Activated T-cell treated with anti-CD3 and anti-CD28 coated beads, Interleukin-2, amount 50 U/mL, for 72 hours (primary cell): ENCODE data around the gene CALN1. TPM values are rescaled to one million over a fixed set of nuclear protein-coding genes. Genes with fewer than 3 reads are reported as not detected.

Experiments
- ATAC-seq, 2 donors: fragments of 150-1000 bp; cut with Tn5 transposase; replicated peaks in 1 of 2; 2 replicates each; pipeline ENCODE4 v1.10.0; 2021; ENCODE audit warnings: moderate library complexity in 2 of 2, mild to moderate bottlenecking in 1 of 2
- DNase-seq, 2 donors: peaks; one replicate each; pipeline ENCODE4 v3.0.0; 2021 to 2022; ENCODE audit warnings: mixed read lengths in 1 of 2
- H3K27ac Mint-ChIP-seq: one replicate; pipeline ENCODE4 v1.8.0; 2022; ENCODE audit warnings: mild to moderate bottlenecking, moderate library complexity, mixed read lengths
- H3K27me3 Mint-ChIP-seq: one replicate; pipeline ENCODE4 v1.8.0; 2022; ENCODE audit warnings: low read depth, mixed read lengths
- H3K36me3 Mint-ChIP-seq, 2 donors: one replicate each; pipeline ENCODE4 v1.8.0; 2022; ENCODE audit warnings: mixed read lengths in 2 of 2, mild to moderate bottlenecking in 1 of 2; ENCODE audit not compliant: insufficient read depth in 2 of 2
- H3K4me1 Mint-ChIP-seq: one replicate; pipeline ENCODE4 v1.8.0; 2022; ENCODE audit warnings: low read depth, mixed read lengths
- H3K4me3 Mint-ChIP-seq, 2 donors: one replicate each; pipeline ENCODE4 v1.8.0; 2022; ENCODE audit warnings: mild to moderate bottlenecking in 2 of 2, mixed read lengths in 2 of 2, moderate library complexity in 2 of 2
- H3K9me3 Mint-ChIP-seq, 2 donors: one replicate each; pipeline ENCODE4 v1.8.0; 2022; ENCODE audit warnings: mixed read lengths in 2 of 2
- total RNA-seq, 2 donors: library from RNA; stranded (reverse); gene quantifications; one replicate each; pipeline ENCODE4 v1.2.3, GENCODE V29; 2022

CALN1 gene
- total RNA-seq, 2 donors from 2014 or later = 0.86 TPM; not detected in 1

DNA sequence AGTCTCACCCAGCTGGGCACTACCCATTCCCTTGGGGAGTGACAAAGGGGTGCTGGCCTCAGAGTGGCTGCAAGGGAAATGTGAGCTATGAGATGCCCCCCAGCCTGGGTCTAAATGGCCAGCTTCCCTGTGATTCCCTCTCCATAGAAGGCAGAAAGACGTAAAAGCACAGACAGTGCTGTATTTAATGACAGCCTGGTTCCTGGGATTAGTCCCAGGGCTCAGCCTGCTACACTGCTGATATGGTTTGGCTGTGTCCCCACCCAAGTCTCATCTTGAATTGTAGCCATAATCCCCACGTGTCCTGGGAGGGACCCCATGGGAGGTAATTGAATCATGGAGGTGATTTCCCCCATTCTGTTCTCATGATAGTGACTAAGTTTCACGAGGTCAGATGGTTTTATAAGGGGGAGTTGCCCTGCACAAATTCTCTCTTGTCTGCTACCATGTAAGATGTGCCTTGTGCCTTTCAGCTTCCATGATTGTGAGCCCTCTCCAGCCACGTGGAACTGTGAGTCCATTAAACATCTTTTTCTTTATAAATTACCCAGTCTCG lies 23.9 kb upstream of the CALN1 start:
- no peaks in the 10 kb centered on the region for H3K4me1 Mint-ChIP-seq
- H3K27ac Mint-ChIP-seq = no peak overlapping the region
- ATAC-seq (no peak), DNase-seq (no peak)
- H3K4me3 Mint-ChIP-seq = no peak overlapping the region
- H3K27me3 Mint-ChIP-seq = no peaks in the 10 kb centered on the region
- no peaks in the 10 kb centered on the region for H3K36me3 Mint-ChIP-seq
- H3K9me3 Mint-ChIP-seq = no peaks in the 10 kb centered on the region

DNA sequence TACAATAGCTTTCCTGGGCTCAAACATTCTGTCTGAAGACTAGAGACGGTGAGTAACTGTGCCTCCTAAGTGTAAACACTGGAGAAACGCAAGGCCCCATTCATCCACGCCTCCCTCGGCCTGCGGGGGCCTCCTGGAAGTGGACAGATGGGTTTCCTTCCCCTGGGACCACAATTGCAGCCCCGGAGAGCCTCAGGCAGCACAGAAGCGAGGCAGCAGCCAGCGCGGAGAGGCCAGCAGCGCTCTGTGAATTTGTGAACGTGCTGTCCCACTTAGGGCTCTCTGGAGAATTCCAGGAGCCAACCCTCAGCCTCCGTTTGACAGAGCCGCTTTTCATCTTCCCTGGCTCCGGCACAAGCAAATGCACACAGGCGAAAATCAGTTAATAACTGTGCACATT lies 23.2 kb upstream of the CALN1 start:
- ATAC-seq (no peak), DNase-seq (no peak)
- H3K27ac Mint-ChIP-seq = no peak overlapping the region
- H3K4me1 Mint-ChIP-seq = no peaks in the 10 kb centered on the region
- H3K9me3 Mint-ChIP-seq = no peaks in the 10 kb centered on the region
- no peak overlapping the region for H3K4me3 Mint-ChIP-seq
- no peaks in the 10 kb centered on the region for H3K36me3 Mint-ChIP-seq
- no peaks in the 10 kb centered on the region for H3K27me3 Mint-ChIP-seq

DNA sequence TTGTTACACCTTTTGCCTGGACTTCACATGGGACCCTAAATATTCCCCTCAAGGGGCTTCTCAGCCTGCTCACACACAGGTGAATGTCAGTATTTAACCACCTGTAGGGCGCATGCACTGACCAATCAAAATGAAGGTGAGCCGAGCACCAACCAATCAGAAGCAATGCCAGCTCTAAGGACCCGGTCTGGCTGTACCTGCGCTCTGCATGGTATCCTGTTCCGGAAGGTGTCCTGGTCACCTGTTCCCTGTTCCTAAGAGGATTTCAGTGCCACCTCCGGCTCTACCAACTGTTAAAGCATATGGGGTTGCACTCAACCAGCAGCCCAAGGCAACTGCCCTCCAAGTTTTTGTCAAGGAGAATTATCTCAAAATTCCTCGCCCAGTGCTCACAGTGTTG lies 18.4 kb upstream of the CALN1 start:
- no peaks in the 10 kb centered on the region for H3K27me3 Mint-ChIP-seq
- DNase-seq = no peak
- no peak for ATAC-seq
- H3K27ac Mint-ChIP-seq = no peak overlapping the region
- H3K9me3 Mint-ChIP-seq = peaks cover 1 to 2% of the 10 kb centered on the region in 2 donors
- H3K4me1 Mint-ChIP-seq = no peaks in the 10 kb centered on the region
- no peak overlapping the region for H3K4me3 Mint-ChIP-seq
- no peaks in the 10 kb centered on the region for H3K36me3 Mint-ChIP-seq

DNA sequence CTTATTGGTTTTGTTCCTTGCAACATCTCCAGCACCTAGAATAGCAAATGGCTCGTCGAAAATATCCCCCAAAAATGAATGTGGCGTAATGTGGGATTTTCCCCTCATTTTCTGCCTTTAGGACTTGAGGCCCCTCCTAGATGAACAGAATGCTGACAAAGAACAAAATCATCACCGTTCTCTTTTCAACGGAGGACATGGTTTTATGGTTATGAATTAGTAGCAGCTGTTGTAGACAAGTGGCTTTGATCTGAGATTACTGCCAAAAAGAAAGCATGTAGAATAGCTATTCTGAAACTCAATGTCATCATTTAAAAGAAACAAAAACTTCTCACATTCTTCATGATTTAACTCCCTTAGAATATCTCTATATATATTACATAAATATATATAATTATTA lies 17.2 kb upstream of the CALN1 start:
- no peaks in the 10 kb centered on the region for H3K36me3 Mint-ChIP-seq
- no peaks in the 10 kb centered on the region for H3K27me3 Mint-ChIP-seq
- DNase-seq (no peak), ATAC-seq (no peak)
- no peak overlapping the region for H3K4me3 Mint-ChIP-seq
- no peak overlapping the region for H3K27ac Mint-ChIP-seq
- peaks cover 1 to 2% of the 10 kb centered on the region in 2 donors for H3K9me3 Mint-ChIP-seq
- H3K4me1 Mint-ChIP-seq = no peaks in the 10 kb centered on the region

DNA sequence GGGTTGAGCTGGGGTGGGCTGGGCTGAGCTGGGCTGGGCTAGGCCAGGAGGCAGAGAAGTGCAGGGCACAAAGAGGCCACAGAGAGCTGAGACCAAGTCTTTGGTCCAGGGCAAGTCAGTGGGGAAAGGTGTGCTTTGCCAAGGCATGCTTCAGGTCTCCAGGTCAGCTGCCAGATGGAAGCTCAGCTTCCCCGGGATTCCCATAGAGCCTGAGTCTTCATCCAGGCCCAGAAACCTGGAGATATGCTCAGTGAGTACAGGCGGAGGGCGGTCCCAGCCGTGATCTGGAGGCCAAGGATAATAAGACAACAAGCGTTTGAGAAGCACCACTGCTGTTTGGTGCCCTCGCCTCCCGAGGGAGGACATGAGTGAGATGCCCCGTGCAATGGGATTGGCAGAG lies 4.7 kb upstream of the CALN1 start:
- no peak for ATAC-seq
- no peak overlapping the region for H3K4me3 Mint-ChIP-seq
- peaks cover 0 to 4% of the 10 kb centered on the region in 2 donors for H3K9me3 Mint-ChIP-seq
- H3K36me3 Mint-ChIP-seq = no peaks in the 10 kb centered on the region
- no peak for DNase-seq
- no peaks in the 10 kb centered on the region for H3K27me3 Mint-ChIP-seq
- no peaks in the 10 kb centered on the region for H3K4me1 Mint-ChIP-seq
- no peak overlapping the region for H3K27ac Mint-ChIP-seq

DNA sequence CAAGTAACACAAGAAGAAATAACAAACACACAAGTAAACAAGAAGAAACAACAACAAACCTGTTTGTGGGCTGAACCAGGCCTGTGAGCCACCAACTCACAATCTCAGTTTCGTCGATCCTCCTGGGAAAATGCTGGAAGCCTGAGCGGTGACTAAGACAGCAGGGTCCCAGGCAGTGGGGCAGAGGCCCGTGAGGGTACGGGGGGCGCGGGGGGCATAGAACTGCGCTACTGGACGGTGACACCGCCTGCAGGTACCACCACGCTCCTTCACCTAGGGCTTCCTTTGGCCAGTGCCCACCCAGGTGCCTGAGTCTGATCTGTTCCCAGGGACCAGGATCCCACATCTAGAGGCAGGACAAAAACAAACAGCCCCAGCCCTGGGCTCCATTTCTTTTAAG lies 3.4 kb upstream of the CALN1 start:
- H3K9me3 Mint-ChIP-seq = peaks cover 0 to 4% of the 10 kb centered on the region in 2 donors
- no peak overlapping the region for H3K4me3 Mint-ChIP-seq
- H3K36me3 Mint-ChIP-seq = no peaks in the 10 kb centered on the region
- no peaks in the 10 kb centered on the region for H3K4me1 Mint-ChIP-seq
- H3K27me3 Mint-ChIP-seq = no peaks in the 10 kb centered on the region
- no peak overlapping the region for H3K27ac Mint-ChIP-seq
- ATAC-seq (no peak), DNase-seq (no peak)

DNA sequence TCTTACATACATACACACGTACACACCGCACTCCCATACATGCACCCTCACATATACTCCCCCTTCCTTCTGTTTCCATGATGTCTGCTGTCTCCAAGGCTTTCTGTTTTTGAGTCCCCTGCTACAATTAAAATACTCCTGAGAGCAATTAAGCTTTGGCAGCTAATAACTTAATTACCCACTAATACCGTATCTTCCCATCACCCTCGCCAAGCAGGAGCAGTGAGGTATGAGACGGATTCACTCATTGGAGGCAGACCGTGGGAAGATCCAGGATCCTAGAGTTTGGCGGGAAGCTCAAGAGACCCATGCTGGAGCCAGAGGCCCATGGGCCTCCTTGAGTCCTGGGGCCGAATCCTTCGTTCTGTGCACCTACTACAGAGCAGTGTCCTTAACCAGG lies 1.7 kb upstream of the CALN1 start:
- H3K36me3 Mint-ChIP-seq = no peaks in the 10 kb centered on the region
- no peak for ATAC-seq
- no peak overlapping the region for H3K4me3 Mint-ChIP-seq
- H3K27me3 Mint-ChIP-seq = no peaks in the 10 kb centered on the region
- no peak for DNase-seq
- H3K27ac Mint-ChIP-seq = no peak overlapping the region
- H3K4me1 Mint-ChIP-seq = no peaks in the 10 kb centered on the region
- H3K9me3 Mint-ChIP-seq = peaks cover 0 to 2% of the 10 kb centered on the region in 2 donors

DNA sequence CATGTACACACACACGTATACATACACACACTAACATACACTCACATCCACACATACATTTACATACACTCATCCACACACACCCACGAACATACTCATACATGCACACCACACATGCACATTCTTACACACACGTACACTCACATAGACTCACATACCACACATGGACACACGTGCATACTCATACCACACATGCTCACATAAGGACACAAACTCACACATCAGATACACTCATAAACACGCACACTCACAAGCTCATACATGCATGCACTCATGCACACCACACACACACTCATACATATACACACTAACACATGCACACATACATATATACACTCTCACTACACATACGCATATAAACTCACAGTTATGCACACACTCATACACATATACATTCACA lies 1.2 kb upstream of the CALN1 start:
- DNase-seq (no peak), ATAC-seq (no peak)
- H3K27me3 Mint-ChIP-seq = no peaks in the 10 kb centered on the region
- H3K27ac Mint-ChIP-seq = no peak overlapping the region
- H3K9me3 Mint-ChIP-seq = peaks cover 0 to 2% of the 10 kb centered on the region in 2 donors
- no peaks in the 10 kb centered on the region for H3K36me3 Mint-ChIP-seq
- H3K4me1 Mint-ChIP-seq = no peaks in the 10 kb centered on the region
- H3K4me3 Mint-ChIP-seq = no peak overlapping the region

DNA sequence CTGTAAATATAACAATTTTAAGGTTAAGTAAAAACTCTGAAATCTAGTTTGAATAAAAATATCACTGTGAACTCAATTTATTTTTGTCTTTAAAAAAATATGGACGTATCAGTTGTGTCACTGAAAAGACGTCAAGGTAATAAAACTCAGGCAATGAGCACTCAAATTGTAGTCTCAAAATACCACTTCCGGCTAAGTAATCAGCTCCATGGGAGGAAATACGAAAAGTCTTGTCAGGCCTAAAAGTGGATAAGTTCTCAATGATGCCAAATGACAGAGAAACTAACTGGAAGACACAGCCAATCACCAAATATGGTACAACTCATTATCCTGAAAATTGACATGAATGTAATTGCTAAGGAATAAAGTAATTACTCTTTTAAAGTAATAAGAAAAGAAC lies 719 bp downstream of the CALN1 start:
- Mint-ChIP-seq H3K9me3 (peaks cover 0 to 2% of the 10 kb centered on the region in 2 donors), H3K4me3 (no peak overlapping the region), H3K36me3 (no peaks in the 10 kb centered on the region), H3K27ac (no peak overlapping the region), H3K4me1 (no peaks in the 10 kb centered on the region), H3K27me3 (no peaks in the 10 kb centered on the region)
- no peak for ATAC-seq
- DNase-seq = no peak

DNA sequence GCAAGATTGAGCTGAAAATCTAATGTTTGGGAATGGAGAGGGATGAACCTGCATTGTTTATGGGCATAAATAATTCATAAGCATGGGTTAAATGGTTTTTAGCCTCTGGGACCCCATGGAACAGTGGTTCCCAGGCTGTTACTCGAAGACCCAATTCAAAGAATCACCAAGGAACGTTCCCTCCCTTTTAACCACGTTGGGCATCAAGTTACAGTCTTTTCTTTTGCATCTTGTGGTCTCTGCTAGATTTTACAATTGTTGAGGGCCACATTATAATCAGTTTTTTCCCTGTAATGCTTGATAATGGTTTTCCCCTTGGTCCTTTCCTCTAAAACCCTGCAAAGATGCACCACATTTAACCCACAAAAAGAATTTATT lies 2.5 kb downstream of the CALN1 start:
- Mint-ChIP-seq H3K27me3 (peaks cover 7% of the 10 kb centered on the region), H3K27ac (no peak overlapping the region), H3K9me3 (peaks cover 2 to 3% of the 10 kb centered on the region in 2 donors), H3K4me1 (peaks cover 9% of the 10 kb centered on the region), H3K4me3 (no peak overlapping the region), H3K36me3 (no peaks in the 10 kb centered on the region)
- no peak for DNase-seq
- ATAC-seq = no peak

DNA sequence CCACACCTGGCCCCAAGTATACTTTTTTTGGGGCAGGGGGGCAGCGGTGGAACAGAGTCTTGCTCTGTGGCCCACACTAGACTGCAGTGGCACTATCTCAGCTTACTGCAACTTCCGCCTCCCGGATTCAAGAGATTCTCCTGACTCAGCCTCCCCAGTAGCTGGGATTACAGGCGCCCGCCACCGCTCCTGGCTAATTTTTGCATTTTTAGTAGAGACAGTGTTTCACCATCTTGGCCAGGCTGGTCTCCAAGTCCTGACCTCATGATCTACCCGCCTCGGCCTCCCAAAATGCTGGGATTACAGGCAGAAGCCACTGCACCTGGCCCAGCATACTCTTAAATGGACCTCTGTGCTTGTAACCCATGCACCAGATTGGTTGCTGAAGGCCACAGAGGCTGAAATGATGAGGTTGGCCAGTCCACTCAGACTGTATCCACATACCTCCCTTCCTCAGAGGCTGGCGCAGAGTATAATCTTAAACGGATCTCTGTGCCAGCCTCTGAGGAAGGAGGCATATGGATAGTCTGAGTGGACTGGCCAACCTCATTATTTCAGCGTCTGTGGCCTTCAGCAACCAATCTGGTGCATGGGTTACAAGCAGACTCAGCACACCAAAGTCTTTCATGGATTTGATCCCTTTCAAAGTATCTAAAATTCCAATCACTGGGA lies 3.0 kb downstream of the CALN1 start:
- peaks cover 2 to 3% of the 10 kb centered on the region in 2 donors for H3K9me3 Mint-ChIP-seq
- ATAC-seq (no peak), DNase-seq (no peak)
- H3K27ac Mint-ChIP-seq = no peak overlapping the region
- peaks cover 12% of the 10 kb centered on the region for H3K27me3 Mint-ChIP-seq
- no peak overlapping the region for H3K4me3 Mint-ChIP-seq
- peaks cover 9% of the 10 kb centered on the region for H3K4me1 Mint-ChIP-seq
- H3K36me3 Mint-ChIP-seq = peaks cover 0 to 1% of the 10 kb centered on the region in 2 donors

DNA sequence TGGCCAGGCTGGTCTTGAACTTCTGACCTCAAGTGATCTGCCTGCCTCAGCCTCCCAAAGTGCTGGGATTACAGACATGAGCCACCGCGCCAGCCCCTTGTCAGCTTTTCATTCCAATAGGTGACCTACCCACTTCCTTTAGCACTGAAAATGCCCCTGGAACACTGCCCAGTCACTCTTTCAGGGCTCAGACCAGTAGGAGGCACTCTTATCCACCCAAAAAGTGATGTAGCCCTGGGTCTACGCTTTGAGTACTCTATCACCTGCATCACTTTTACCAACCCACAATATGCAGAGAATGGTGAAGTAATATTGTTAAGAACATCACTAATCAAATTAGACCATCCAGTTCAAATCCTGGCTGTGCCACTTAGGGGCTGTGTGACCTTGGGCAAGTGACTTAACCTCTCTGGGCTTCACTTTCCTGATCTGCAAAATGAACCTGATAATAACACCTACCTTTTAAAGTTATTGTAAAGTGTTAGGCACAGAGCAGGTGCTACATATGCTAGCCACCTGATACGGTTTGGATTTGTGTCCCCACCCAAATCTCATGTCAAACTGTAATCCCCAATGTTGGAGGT lies 5.2 kb downstream of the CALN1 start:
- ATAC-seq (no peak), DNase-seq (no peak)
- peaks cover 0 to 4% of the 10 kb centered on the region in 2 donors for H3K36me3 Mint-ChIP-seq
- peaks cover 15% of the 10 kb centered on the region for H3K27me3 Mint-ChIP-seq
- no peak overlapping the region for H3K4me3 Mint-ChIP-seq
- no peak overlapping the region for H3K27ac Mint-ChIP-seq
- H3K9me3 Mint-ChIP-seq = peaks cover 2 to 7% of the 10 kb centered on the region in 2 donors
- peaks cover 9% of the 10 kb centered on the region for H3K4me1 Mint-ChIP-seq

DNA sequence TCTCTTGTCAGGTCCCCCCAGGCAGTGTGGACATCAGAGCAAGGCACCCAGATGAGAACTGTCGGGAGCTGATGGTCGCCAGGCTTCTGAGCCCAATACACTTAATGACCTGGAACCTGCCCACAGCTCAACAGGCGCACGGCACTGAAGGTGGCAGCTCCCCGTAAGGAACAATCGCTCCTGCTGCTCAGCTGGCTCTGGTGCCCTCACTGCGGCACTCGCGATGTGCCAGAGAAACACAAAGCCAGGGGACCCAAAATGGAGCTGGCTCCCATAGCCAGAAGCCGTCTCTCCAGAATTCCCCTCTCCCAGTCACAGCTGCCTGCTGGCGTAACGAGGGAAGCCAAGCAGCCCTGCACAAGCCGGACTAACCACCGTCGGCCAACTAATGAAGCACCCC lies 6.3 kb downstream of the CALN1 start:
- Mint-ChIP-seq H3K27ac (no peak overlapping the region), H3K9me3 (peaks cover 2 to 7% of the 10 kb centered on the region in 2 donors), H3K4me3 (peak overlapping the region in 1 of 2 donors; percentile 2), H3K27me3 (peaks cover 15% of the 10 kb centered on the region), H3K36me3 (peaks cover 0 to 4% of the 10 kb centered on the region in 2 donors), H3K4me1 (peaks cover 9% of the 10 kb centered on the region)
- DNase-seq (no peak), ATAC-seq (no peak)

DNA sequence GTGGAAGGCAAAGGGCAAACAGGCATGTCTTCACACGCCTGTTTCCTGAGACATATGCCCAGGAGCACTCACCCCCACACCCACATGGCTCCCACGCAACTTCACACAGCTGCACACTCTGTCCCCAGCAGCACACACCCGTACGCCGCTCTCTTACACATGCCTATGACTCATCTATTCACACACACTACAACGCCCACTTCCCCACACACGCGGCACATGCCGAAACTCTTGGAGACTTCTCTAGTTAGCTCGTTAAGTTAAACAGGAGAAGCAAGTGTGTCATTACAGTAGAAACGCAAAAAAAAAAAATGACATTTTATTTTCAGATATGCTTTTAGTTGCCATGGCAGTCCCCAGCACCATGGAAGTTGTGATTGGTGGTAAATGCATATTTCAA lies 6.7 kb downstream of the CALN1 start:
- DNase-seq = peak in 1 of 2 donors; percentile 32
- Mint-ChIP-seq H3K27ac (no peak overlapping the region), H3K36me3 (peaks cover 0 to 4% of the 10 kb centered on the region in 2 donors), H3K9me3 (peaks cover 2 to 7% of the 10 kb centered on the region in 2 donors), H3K4me1 (peaks cover 9% of the 10 kb centered on the region), H3K27me3 (peaks cover 15% of the 10 kb centered on the region), H3K4me3 (peak overlapping the region in 1 of 2 donors; percentile 2)
- ATAC-seq = peak; percentile 45 to 80
